ENCODE measurements around the gene OR52N4. TPM values are rescaled to one million over a fixed set of nuclear protein-coding genes. Genes with fewer than 3 reads are reported as not detected.
"Not testable (repeated sequence)": the region's sequence is repeated elsewhere in the genome, so short reads cannot be mapped to it uniquely, and the experiment has no call there.

Gene OR52N4
- total RNA-seq = under 1 TPM in 1 of 2 donors, not detected in 1; 0.24 TPM
- long read RNA-seq, donor 1 = 0 reads
- long read RNA-seq, donor 2 = 0 reads

DNA sequence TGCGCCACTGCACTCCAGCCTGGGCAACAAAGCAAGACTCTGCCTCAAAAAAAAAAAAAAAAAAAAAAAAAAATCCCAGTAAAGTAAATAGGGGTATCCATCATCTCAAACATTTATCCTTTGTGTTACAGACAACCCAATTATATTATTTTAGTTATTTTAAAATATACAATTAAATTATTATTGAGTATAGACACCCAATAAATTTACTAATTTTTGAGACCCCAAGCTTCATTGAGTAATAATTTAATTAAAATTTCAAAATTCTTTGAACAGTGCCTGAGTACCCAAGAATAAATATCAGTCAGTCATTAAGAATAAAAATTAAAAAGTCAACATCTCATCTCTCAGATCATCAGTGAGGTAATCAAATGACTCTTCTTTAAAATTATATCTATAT lies at the start of gene OR52N4:
Gene OR52N4, plus strand, starts transcription at position 301 of the 400 bp plus-strand sequence. CDS start 498 bp downstream, outside the sequence.
- no peak for DNase-seq (ENCODE audit: low spot score)

DNA sequence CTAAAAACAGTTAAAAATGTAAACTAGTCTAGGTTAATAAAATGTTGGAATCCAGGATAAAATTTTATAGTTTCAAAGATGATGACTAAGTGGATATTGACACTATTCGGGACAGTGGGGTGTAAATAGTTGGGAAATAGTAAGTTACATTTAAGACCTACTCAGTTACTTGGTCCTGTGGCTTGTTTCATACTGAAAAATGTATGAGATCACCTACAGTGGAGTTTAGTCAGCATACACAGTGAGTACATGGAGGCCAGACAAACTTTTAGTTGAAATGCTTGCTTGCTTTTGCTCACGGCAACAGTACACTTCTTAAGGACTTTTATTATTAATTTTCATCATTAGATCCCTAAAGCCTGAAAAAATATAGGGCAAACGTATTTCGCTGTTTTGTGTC lies 48.4 kb upstream of the OR52N4 start:
- intact Hi-C loops (cut with DNase I) = no loop called here
- DNase-seq (ENCODE audit: low spot score) = no peak

More for the DNA sequence above, at the start of gene OR52N4:
- intact Hi-C loops (cut with DNase I) = no loop called here

DNA sequence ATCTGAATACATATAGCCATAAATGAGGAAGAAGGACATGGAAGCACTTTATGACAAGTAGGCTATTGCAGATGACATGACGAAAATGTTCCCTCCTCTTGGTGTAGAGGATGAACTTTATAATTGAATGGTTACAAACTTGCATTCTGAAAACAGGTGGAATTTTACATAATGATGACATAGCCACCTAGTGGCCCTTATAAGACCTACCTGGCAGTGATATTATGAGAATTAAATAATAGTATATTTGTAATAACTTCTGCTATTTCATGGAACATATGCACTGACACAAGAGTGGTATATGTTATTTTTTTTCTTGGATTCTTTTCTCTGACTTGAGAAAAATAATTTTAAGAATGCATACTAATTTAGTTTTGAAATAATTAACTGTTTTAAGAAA lies 41.5 kb upstream of the OR52N4 start:
- intact Hi-C loops (cut with DNase I) = no loop called here
- no peak for DNase-seq (ENCODE audit: low spot score)

DNA sequence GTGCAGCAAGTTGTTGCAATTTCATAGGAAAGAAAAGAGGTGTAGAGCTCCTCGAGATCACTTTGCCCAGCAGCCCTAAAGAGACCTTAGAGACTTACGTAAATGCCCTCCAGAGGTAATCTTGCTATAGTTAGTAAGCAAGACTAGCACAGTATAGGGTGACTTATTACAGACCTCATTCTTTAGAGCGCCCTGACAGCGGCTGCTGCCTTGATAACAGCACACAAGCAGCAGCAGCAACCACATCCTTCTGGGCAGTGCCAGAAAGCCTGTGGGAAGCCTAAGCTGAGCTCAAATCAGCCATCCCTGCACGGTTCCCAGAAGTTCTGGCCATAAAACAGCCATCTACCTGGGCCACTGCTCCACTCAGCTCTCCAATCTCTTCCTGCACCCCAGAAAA lies 40.3 kb upstream of the OR52N4 start:
- intact Hi-C loops (cut with DNase I) = no loop called here
- DNase-seq (ENCODE audit: low spot score) = no peak

- intact Hi-C loops (cut with DNase I); DNase-seq (ENCODE audit: low spot score): not testable (repeated sequence)
These were observed 37.5 kb upstream of the OR52N4 start for GRCh38 chr11:5716518-5716917.

GRCh38 chr11:5719703-5720495 lies 34.1 kb upstream of the OR52N4 start:
- intact Hi-C loops (cut with DNase I) = no loop called here
- DNase-seq (ENCODE audit: low spot score) = no peak

DNA sequence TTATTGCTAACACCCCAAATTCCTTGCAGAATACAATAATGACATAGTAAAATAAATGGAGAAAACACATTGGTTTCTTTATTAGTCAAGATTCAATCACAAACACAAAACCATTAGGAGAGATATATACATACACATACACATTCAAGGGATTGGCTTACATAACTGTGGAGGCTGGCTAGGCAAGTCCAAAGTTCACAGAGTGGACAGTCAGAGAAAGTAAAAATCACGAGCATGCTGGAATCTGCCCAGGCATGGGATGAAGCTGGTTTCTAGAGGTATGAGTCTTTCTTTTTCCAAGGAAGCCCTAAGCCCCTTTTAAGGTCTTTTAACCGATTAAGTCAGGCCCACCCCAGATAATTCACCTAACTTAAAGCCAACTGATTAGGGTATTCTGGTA lies 31.4 kb upstream of the OR52N4 start:
- no peak for DNase-seq (ENCODE audit: low spot score)
- intact Hi-C loops (cut with DNase I) = no loop called here

- no peak for DNase-seq (ENCODE audit: low spot score)
- intact Hi-C loops (cut with DNase I) = no loop called here
These were observed 27.7 kb upstream of the OR52N4 start for GRCh38 chr11:5726351-5726750.

- intact Hi-C loops (cut with DNase I) = no loop called here
- no peak for DNase-seq (ENCODE audit: low spot score)
These were observed 26.4 kb upstream of the OR52N4 start for GRCh38 chr11:5727691-5728090.

GRCh38 chr11:5736396-5736795 lies 17.6 kb upstream of the OR52N4 start, which contains the start of gene OR56B1:
Gene OR56B1, plus strand, starts transcription at chr11:5736448. Its CDS starts 69 bp downstream, at chr11:5736517.
- intact Hi-C loops (cut with DNase I) = no loop called here
- DNase-seq (ENCODE audit: low spot score) = no peak

DNA sequence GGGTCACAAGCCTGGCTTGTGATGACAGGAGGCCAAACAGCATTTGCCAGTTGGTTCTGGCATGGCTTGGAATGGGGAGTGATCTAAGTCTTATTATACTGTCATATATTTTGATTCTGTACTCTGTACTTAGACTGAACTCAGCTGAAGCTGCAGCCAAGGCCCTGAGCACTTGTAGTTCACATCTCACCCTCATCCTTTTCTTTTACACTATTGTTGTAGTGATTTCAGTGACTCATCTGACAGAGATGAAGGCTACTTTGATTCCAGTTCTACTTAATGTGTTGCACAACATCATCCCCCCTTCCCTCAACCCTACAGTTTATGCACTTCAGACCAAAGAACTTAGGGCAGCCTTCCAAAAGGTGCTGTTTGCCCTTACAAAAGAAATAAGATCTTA lies 17.0 kb upstream of the OR52N4 start:
- intact Hi-C loops (cut with DNase I) = no loop called here
- DNase-seq (ENCODE audit: low spot score) = no peak

DNA sequence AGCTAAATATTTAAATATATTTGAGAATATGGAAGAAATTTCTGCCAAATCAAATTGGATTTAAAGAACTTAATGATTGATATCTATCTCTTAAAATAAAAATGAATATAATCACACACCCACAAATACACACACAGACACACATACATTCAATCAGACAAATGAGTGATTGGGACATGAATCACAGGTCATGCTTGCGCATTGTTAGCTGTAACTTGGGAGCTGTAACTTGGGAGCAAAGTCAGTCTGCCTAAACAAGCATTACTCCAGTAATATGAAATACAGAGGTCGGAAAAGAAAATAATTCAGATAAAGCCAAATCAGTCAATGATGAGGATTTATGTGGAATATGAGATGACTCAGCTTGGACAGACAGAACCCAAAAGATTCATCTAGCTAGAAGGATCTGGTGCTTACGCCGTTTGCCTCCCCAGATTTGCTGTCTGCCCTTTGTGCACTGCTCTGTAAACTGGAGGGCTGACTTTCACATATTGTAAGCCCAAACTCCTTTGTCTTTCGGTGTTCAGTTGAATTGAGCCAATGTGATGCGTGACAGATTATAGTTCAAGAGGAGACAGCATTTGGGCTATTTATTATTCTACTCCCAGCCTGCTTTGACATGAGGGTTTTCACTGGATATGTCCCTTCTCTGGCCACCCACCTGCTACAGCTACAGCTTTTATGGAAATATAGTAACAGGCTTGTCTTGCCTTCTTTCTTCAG lies 16.2 kb upstream of the OR52N4 start:
- DNase-seq (ENCODE audit: low spot score) = no peak
- intact Hi-C loops (cut with DNase I) = no loop called here

- intact Hi-C loops (cut with DNase I) = no loop called here
- DNase-seq (ENCODE audit: low spot score) = no peak
These were observed 15.6 kb upstream of the OR52N4 start for GRCh38 chr11:5738431-5738830.

DNA sequence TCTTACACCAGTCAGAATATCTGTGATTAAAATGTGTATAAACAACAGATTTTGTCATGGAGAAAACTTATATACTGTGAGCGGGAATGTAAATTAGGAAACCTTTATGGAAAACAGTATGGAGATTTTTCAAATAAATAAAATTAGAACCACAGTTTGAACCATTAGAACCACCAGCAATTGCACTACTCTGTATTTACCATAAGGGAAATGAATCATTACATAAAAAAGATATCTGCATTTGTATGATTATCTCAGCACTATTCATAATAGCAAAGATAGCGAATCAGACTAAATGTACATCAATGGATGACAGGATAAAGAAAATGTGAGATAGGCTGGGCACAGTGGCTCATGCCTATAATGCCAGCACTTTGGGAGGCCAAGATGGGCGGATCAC lies 7.4 kb upstream of the OR52N4 start:
- DNase-seq (ENCODE audit: low spot score) = no peak
- intact Hi-C loops (cut with DNase I) = no loop called here

DNA sequence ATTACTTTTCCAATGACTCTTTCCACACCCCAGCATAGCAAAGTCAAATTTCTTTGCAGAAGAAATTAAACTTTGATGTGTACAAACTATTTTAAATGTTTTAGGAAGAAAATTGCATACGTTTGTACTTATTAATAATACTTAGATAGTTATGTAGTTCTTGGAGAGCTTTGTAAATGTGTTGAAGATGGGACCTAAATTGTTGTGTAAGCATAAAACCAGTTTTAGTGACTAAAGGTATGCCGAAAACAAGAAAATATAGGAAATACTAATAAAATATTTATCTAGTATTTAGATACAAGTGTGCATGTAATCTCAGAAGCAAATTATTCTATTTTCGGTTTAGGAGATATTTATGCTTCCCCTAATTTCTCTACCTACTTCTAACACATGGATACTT lies 4.2 kb upstream of the OR52N4 start:
- intact Hi-C loops (cut with DNase I) = no loop called here
- no peak for DNase-seq (ENCODE audit: low spot score)

- DNase-seq (ENCODE audit: low spot score) = no peak
- intact Hi-C loops (cut with DNase I) = no loop called here
These were observed 13.0 kb downstream of the OR52N4 start for GRCh38 chr11:5767056-5767455.

GRCh38 chr11:5783255-5783654 lies 29.2 kb downstream of the OR52N4 start, which contains the start of gene OR52N5:
Gene OR52N5, minus strand, starts transcription at chr11:5783355. Its CDS starts 4,721 bp downstream, at chr11:5778634.
- intact Hi-C loops (cut with DNase I) = no loop called here
- no peak for DNase-seq (ENCODE audit: low spot score)

GRCh38 chr11:5791165-5791564 lies 37.1 kb downstream of the OR52N4 start, which contains the start of gene OR52N1:
Gene OR52N1, minus strand, starts transcription at chr11:5791265. Its CDS starts 2,449 bp downstream, at chr11:5788816.
- intact Hi-C loops (cut with DNase I) = no loop called here

GRCh38 chr11:5796541-5796940 lies 42.5 kb downstream of the OR52N4 start:
- intact Hi-C loops (cut with DNase I) = no loop called here
- no peak for DNase-seq (ENCODE audit: low spot score)

More at GRCh38 chr11:5791165-5791564, 37.1 kb downstream of the OR52N4 start, which contains the start of gene OR52N1:
- DNase-seq (ENCODE audit: low spot score) = no peak

DNA sequence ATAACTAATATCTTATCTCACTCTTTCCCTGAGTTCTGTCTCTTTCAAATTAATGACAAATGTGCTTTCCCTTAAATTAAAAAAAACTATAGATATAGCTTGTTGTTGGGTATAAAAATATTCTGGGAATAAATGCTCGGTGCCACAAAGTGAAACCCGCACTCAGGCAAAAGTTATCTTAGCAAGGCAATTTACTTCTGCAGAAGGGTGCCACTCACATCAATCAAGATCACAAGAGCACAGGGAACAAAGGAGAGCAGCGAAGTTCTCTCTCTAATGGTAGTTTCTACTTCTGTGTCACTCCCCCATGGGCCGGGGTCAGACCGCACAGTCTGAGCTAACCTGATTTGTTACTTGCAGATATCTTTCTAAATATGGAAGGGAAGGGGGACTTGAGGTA lies 49.9 kb downstream of the OR52N4 start:
- intact Hi-C loops (cut with DNase I) = no loop called here

More for the DNA sequence above, 49.9 kb downstream of the OR52N4 start:
- DNase-seq (ENCODE audit: low spot score) = no peak
